Hepatic stellate cell (primary cell): ENCODE data around the gene RCN1.
"Not testable (repeated sequence)": the region's sequence is repeated elsewhere in the genome, so short reads cannot be mapped to it uniquely, and the experiment has no call there.

Source experiments
- DNase-seq: peaks from one replicate; pipeline ENCODE4 v3.0.0; 2011; ENCODE audit warnings: low spot score

The RCN1 gene

GRCh38 chr11:32090545-32091370, at the start of gene RCN1:
Gene RCN1, plus strand, starts transcription at chr11:32091074. Its CDS starts 123 bp downstream, at chr11:32091197.
- DNase-seq = peak; percentile 74

- no peak for DNase-seq
Measured at GRCh38 chr11:32043737-32044136, 47.1 kb upstream of the RCN1 start.

GRCh38 chr11:32044158-32044863, 46.6 kb upstream of the RCN1 start:
- DNase-seq = no peak

- no peak for DNase-seq
Measured at GRCh38 chr11:32045456-32045855, 45.4 kb upstream of the RCN1 start.

GRCh38 chr11:32050264-32050663, 40.6 kb upstream of the RCN1 start:
- no peak for DNase-seq

GRCh38 chr11:32052215-32052614, 38.7 kb upstream of the RCN1 start:
- peak; percentile 35 for DNase-seq

- no peak for DNase-seq
Measured at GRCh38 chr11:32053151-32053888, 37.6 kb upstream of the RCN1 start.

- DNase-seq = no peak
Measured at GRCh38 chr11:32055861-32056260, 35.0 kb upstream of the RCN1 start.

- no peak for DNase-seq
Measured at GRCh38 chr11:32056438-32056837, 34.4 kb upstream of the RCN1 start.

GRCh38 chr11:32059686-32060462, 31.0 kb upstream of the RCN1 start:
- no peak for DNase-seq

- DNase-seq = no peak
Measured at GRCh38 chr11:32062540-32062939, 28.3 kb upstream of the RCN1 start.

GRCh38 chr11:32063031-32063430, 27.8 kb upstream of the RCN1 start:
- DNase-seq = not testable (repeated sequence)

- no peak for DNase-seq
Measured at GRCh38 chr11:32065865-32066629, 24.8 kb upstream of the RCN1 start.

GRCh38 chr11:32068134-32068870, 22.6 kb upstream of the RCN1 start:
- DNase-seq = no peak

GRCh38 chr11:32069361-32070058, 21.4 kb upstream of the RCN1 start:
- DNase-seq = no peak

GRCh38 chr11:32070692-32071091, 20.2 kb upstream of the RCN1 start:
- DNase-seq = no peak

- DNase-seq = peak; percentile 55
Measured at GRCh38 chr11:32071811-32072210, 19.1 kb upstream of the RCN1 start.

GRCh38 chr11:32072872-32073643, 17.8 kb upstream of the RCN1 start:
- no peak for DNase-seq

- no peak for DNase-seq
Measured at GRCh38 chr11:32073644-32074026, 17.2 kb upstream of the RCN1 start.
